B cell (primary cell): ENCODE results near the gene FES.

Experiments used
- EZH2 ChIP-seq: IDR thresholded peaks from 2 replicates; pipeline ENCODE4 v1.6.1; 2012; ENCODE audit warnings: borderline replicate concordance, low read depth, mild to moderate bottlenecking, moderate library complexity, low read length; ENCODE audit not compliant: insufficient read depth, poor library complexity, severe bottlenecking
- TF ChIP-seq, protein P1 (sequence below): fragments of 200-600 bp; IDR thresholded peaks from one replicate; pipeline ENCODE4 v1.8.0; 2022; ENCODE audit warnings: antibody characterized with exemption, mild to moderate bottlenecking

DNA sequence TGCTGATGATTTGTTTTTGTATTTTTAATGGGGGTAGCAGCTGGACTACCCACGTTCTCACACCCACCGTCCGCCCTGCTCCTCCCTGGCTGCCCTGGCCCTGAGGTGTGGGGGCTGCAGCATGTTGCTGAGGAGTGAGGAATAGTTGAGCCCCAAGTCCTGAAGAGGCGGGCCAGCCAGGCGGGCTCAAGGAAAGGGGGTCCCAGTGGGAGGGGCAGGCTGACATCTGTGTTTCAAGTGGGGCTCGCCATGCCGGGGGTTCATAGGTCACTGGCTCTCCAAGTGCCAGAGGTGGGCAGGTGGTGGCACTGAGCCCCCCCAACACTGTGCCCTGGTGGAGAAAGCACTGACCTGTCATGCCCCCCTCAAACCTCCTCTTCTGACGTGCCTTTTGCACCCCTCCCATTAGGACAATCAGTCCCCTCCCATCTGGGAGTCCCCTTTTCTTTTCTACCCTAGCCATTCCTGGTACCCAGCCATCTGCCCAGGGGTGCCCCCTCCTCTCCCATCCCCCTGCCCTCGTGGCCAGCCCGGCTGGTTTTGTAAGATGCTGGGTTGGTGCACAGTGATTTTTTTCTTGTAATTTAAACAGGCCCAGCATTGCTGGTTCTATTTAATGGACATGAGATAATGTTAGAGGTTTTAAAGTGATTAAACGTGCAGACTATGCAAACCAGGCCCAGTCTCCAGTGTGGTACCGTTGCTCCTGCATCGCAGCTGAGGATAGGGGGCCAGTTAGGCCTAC, 1.4 kb upstream of the FES start:
- TF ChIP-seq, protein P1, sequence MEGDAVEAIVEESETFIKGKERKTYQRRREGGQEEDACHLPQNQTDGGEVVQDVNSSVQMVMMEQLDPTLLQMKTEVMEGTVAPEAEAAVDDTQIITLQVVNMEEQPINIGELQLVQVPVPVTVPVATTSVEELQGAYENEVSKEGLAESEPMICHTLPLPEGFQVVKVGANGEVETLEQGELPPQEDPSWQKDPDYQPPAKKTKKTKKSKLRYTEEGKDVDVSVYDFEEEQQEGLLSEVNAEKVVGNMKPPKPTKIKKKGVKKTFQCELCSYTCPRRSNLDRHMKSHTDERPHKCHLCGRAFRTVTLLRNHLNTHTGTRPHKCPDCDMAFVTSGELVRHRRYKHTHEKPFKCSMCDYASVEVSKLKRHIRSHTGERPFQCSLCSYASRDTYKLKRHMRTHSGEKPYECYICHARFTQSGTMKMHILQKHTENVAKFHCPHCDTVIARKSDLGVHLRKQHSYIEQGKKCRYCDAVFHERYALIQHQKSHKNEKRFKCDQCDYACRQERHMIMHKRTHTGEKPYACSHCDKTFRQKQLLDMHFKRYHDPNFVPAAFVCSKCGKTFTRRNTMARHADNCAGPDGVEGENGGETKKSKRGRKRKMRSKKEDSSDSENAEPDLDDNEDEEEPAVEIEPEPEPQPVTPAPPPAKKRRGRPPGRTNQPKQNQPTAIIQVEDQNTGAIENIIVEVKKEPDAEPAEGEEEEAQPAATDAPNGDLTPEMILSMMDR: no peak
- TF ChIP-seq EZH2: no peak
